Measurements from ENCODE around the gene DGCR2. TPM values are rescaled to one million over a fixed set of nuclear protein-coding genes. Genes with fewer than 3 reads are reported as not detected.
A peak's percentile ranks its signal among the peaks of the same experiment; 100 is the strongest.

Gene DGCR2
- total RNA-seq, 8 experiments from 2014 or later: 31.2 to 53.9 (median 34.0) TPM

- ATAC-seq (replicated peaks in 6 of 8): no peak
Observed at GRCh38 chr22:19129871-19130270, 7.7 kb upstream of the DGCR2 start.

GRCh38 chr22:19128946-19129727 is 6.9 kb upstream of the DGCR2 start:
- in situ Hi-C loops (cut with MboI; ENCODE audit: low pct_unique_long_range_greater_than_20kb in 2 of 9, low sequenced_read_pairs in 9 of 9, unreplicated experiment in 9 of 9): no loop called here
- Histone ChIP-seq H3K4me3 (no peak overlapping the region), H3K27ac (no peak overlapping the region), H3K4me1 (replicated peaks in 1 of 2) (no peaks in the 10 kb centered on the region)
- ATAC-seq (replicated peaks in 6 of 8): no peak
- WGBS, 10 experiments: 40 to 100% (median 75%) methylated on average over 1 to 4 of the region's 7 CpGs; no CpG with 5 or more reads in 3 of the 10 experiments

More at GRCh38 chr22:19129871-19130270, 7.7 kb upstream of the DGCR2 start:
- Histone ChIP-seq H3K4me3 (no peak overlapping the region), H3K27ac (no peak overlapping the region), H3K4me1 (replicated peaks in 1 of 2) (no peaks in the 10 kb centered on the region)
- in situ Hi-C loops (cut with MboI; ENCODE audit: low pct_unique_long_range_greater_than_20kb in 2 of 9, low sequenced_read_pairs in 9 of 9, unreplicated experiment in 9 of 9): no loop called here
- WGBS, 10 experiments: 63 to 93% (median 71%) methylated on average over 1 to 7 of the region's 8 CpGs; no CpG with 5 or more reads in 5 of the 10 experiments

- Histone ChIP-seq H3K4me1 (replicated peaks in 1 of 2) (peaks cover 0 to 3% of the 10 kb centered on the region in 2 donors), H3K27ac (no peak overlapping the region), H3K4me3 (no peak overlapping the region)
- in situ Hi-C loops (cut with MboI; ENCODE audit: low pct_unique_long_range_greater_than_20kb in 2 of 9, low sequenced_read_pairs in 9 of 9, unreplicated experiment in 9 of 9): no loop called here
- WGBS, 10 experiments: 74 to 87% (median 83%) methylated on average over 3 to 6 of the region's 7 CpGs; no CpG with 5 or more reads in 6 of the 10 experiments
- ATAC-seq (replicated peaks in 6 of 8): no peak
Observed at GRCh38 chr22:19128009-19128401, 5.8 kb upstream of the DGCR2 start.

GRCh38 chr22:19127329-19128008 is 5.3 kb upstream of the DGCR2 start:
- no peak for ATAC-seq (replicated peaks in 6 of 8)
- WGBS, 10 experiments: 50 to 80% (median 62%) methylated on average over 2 to 3 of the region's 16 CpGs; no CpG with 5 or more reads in 6 of the 10 experiments
- no peak overlapping the region for H3K27ac ChIP-seq
- H3K4me3 ChIP-seq: no peak overlapping the region
- peaks cover 0 to 4% of the 10 kb centered on the region in 2 donors for H3K4me1 ChIP-seq (replicated peaks in 1 of 2)
- in situ Hi-C loops (cut with MboI; ENCODE audit: low pct_unique_long_range_greater_than_20kb in 2 of 9, low sequenced_read_pairs in 9 of 9, unreplicated experiment in 9 of 9): no loop called here

- ATAC-seq (replicated peaks in 6 of 8): no peak
- WGBS, 10 experiments: 65 to 100% (median 92%) methylated on average over 1 to 6 of the region's 19 CpGs; no CpG with 5 or more reads in 2 of the 10 experiments
- in situ Hi-C loops (cut with MboI; ENCODE audit: low pct_unique_long_range_greater_than_20kb in 2 of 9, low sequenced_read_pairs in 9 of 9, unreplicated experiment in 9 of 9): no loop called here
Observed at GRCh38 chr22:19126309-19127273, 4.4 kb upstream of the DGCR2 start.

GRCh38 chr22:19125474-19126308 is 3.5 kb upstream of the DGCR2 start:
- 59 to 100% (median 80%) methylated on average over 3 to 9 of the region's 21 CpGs; no CpG with 5 or more reads in 4 of the 10 experiments for WGBS, 10 experiments
- Histone ChIP-seq H3K4me3 (no peak overlapping the region), H3K4me1 (replicated peaks in 1 of 2) (peaks cover 3 to 8% of the 10 kb centered on the region in 2 donors), H3K27ac (no peak overlapping the region)
- in situ Hi-C loops (cut with MboI; ENCODE audit: low pct_unique_long_range_greater_than_20kb in 2 of 9, low sequenced_read_pairs in 9 of 9, unreplicated experiment in 9 of 9): no loop called here
- no peak for ATAC-seq (replicated peaks in 6 of 8)

More at GRCh38 chr22:19126309-19127273, 4.4 kb upstream of the DGCR2 start:
- Histone ChIP-seq H3K27ac (no peak overlapping the region), H3K4me1 (replicated peaks in 1 of 2) (peaks cover 0 to 4% of the 10 kb centered on the region in 2 donors), H3K4me3 (no peak overlapping the region)

- 67 to 100% (median 87%) methylated on average over 1 to 10 of the region's 11 CpGs; no CpG with 5 or more reads in 6 of the 10 experiments for WGBS, 10 experiments
Observed at GRCh38 chr22:19125011-19125410, 2.8 kb upstream of the DGCR2 start.

GRCh38 chr22:19124377-19124776 is 2.2 kb upstream of the DGCR2 start:
- 67 to 96% (median 82%) methylated on average over 2 to 3 of the region's 4 CpGs; no CpG with 5 or more reads in 6 of the 10 experiments for WGBS, 10 experiments
- in situ Hi-C loops (cut with MboI; ENCODE audit: low pct_unique_long_range_greater_than_20kb in 2 of 9, low sequenced_read_pairs in 9 of 9, unreplicated experiment in 9 of 9): loop anchor here in 1 of 9 experiments (25.0 kb wide), 1 partner anchor 112 kb away; no protein-coding TSS in a partner anchor
- ATAC-seq (replicated peaks in 6 of 8): no peak
- Histone ChIP-seq H3K4me3 (no peak overlapping the region), H3K4me1 (replicated peaks in 1 of 2) (peaks cover 14 to 16% of the 10 kb centered on the region in 2 donors), H3K27ac (no peak overlapping the region)

More at GRCh38 chr22:19125011-19125410, 2.8 kb upstream of the DGCR2 start:
- peaks cover 10 to 15% of the 10 kb centered on the region in 2 donors for H3K4me1 ChIP-seq (replicated peaks in 1 of 2)
- no peak overlapping the region for H3K4me3 ChIP-seq
- in situ Hi-C loops (cut with MboI; ENCODE audit: low pct_unique_long_range_greater_than_20kb in 2 of 9, low sequenced_read_pairs in 9 of 9, unreplicated experiment in 9 of 9): no loop called here
- no peak for ATAC-seq (replicated peaks in 6 of 8)
- H3K27ac ChIP-seq: no peak overlapping the region

- no peak overlapping the region for H3K27ac ChIP-seq
- no peak overlapping the region for H3K4me3 ChIP-seq
- WGBS, 10 experiments: 61 to 100% (median 90%) methylated on average over 1 to 4 of the region's 4 CpGs
- peaks cover 14 to 16% of the 10 kb centered on the region in 2 donors for H3K4me1 ChIP-seq (replicated peaks in 1 of 2)
- ATAC-seq (replicated peaks in 6 of 8): no peak
- in situ Hi-C loops (cut with MboI; ENCODE audit: low pct_unique_long_range_greater_than_20kb in 2 of 9, low sequenced_read_pairs in 9 of 9, unreplicated experiment in 9 of 9): loop anchor here in 1 of 9 experiments (25.0 kb wide), 1 partner anchor 112 kb away; no protein-coding TSS in a partner anchor
Observed at GRCh38 chr22:19123936-19124335, 1.7 kb upstream of the DGCR2 start.

GRCh38 chr22:19122752-19123492 is 710 bp upstream of the DGCR2 start:
- Histone ChIP-seq H3K4me1 (replicated peaks in 1 of 2) (peaks cover 14 to 16% of the 10 kb centered on the region in 2 donors), H3K27ac (peak overlapping the region in 1 of 2 donors; percentile 2), H3K4me3 (peak overlapping the region; percentile 73 to 91 (median 81))
- in situ Hi-C loops (cut with MboI; ENCODE audit: low pct_unique_long_range_greater_than_20kb in 2 of 9, low sequenced_read_pairs in 9 of 9, unreplicated experiment in 9 of 9): loop anchor here in 1 of 9 experiments (25.0 kb wide), 1 partner anchor 111 kb away; no protein-coding TSS in a partner anchor
- WGBS, 10 experiments: 11 to 68% (median 43%) methylated on average over 1 to 8 of the region's 27 CpGs; no CpG with 5 or more reads in 3 of the 10 experiments
- ATAC-seq (replicated peaks in 6 of 8): peak; percentile 7 to 60 (median 51)

GRCh38 chr22:19121631-19122142 is 525 bp downstream of the DGCR2 start:
- 1% methylated on average over 13 of the region's 47 CpGs; no CpG with 5 or more reads in 9 of the 10 experiments for WGBS, 10 experiments
- in situ Hi-C loops (cut with MboI; ENCODE audit: low pct_unique_long_range_greater_than_20kb in 2 of 9, low sequenced_read_pairs in 9 of 9, unreplicated experiment in 9 of 9): loop anchor here in 1 of 9 experiments (25.0 kb wide), 1 partner anchor 109 kb away; no protein-coding TSS in a partner anchor
- peak overlapping the region; percentile 85 to 91 for H3K27ac ChIP-seq
- H3K4me3 ChIP-seq: peak overlapping the region; percentile 73 to 91 (median 81)
- ATAC-seq (replicated peaks in 6 of 8): peak; percentile 21 to 47 (median 40)
- peaks cover 14 to 16% of the 10 kb centered on the region in 2 donors for H3K4me1 ChIP-seq (replicated peaks in 1 of 2)

Data from motor neuron (in vitro differentiated cells).